Breast epithelium (tissue), 3 donors: ENCODE data around the gene DENND4B.

ENCODE experiments used
- POLR2A ChIP-seq: fragments of 450-650 bp; IDR thresholded peaks from one replicate; pipeline ENCODE4 v1.6.1; 2016; ENCODE audit warnings: antibody characterized with exemption, mild to moderate bottlenecking, moderate library complexity
- POLR2AphosphoS5 ChIP-seq, 3 donors: sonication (generic); formaldehyde crosslinking; IDR thresholded peaks; one replicate each; pipeline ENCODE4 v1.6.1; 2017; ENCODE audit warnings: antibody characterized with exemption in 3 of 3
- TF ChIP-seq, protein P1 (sequence below), 3 donors: fragments of 450-650 bp; IDR thresholded peaks; one replicate each; pipeline ENCODE4 v1.5.1; 2016 to 2017; ENCODE audit warnings: antibody characterized with exemption in 3 of 3, mild to moderate bottlenecking in 3 of 3, moderate library complexity in 3 of 3

- no peak for TF ChIP-seq POLR2AphosphoS5 (IDR thresholded peaks at IDR 0.05)
- TF ChIP-seq, protein P1, sequence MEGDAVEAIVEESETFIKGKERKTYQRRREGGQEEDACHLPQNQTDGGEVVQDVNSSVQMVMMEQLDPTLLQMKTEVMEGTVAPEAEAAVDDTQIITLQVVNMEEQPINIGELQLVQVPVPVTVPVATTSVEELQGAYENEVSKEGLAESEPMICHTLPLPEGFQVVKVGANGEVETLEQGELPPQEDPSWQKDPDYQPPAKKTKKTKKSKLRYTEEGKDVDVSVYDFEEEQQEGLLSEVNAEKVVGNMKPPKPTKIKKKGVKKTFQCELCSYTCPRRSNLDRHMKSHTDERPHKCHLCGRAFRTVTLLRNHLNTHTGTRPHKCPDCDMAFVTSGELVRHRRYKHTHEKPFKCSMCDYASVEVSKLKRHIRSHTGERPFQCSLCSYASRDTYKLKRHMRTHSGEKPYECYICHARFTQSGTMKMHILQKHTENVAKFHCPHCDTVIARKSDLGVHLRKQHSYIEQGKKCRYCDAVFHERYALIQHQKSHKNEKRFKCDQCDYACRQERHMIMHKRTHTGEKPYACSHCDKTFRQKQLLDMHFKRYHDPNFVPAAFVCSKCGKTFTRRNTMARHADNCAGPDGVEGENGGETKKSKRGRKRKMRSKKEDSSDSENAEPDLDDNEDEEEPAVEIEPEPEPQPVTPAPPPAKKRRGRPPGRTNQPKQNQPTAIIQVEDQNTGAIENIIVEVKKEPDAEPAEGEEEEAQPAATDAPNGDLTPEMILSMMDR (IDR thresholded peaks at IDR 0.05), result no peak
- TF ChIP-seq POLR2A, result no peak
Measured at GRCh38 chr1:153881751-153882150, 64.8 kb downstream of the DENND4B start.
